ENCODE data around the gene DGLUCY. TPM values are rescaled to one million over a fixed set of nuclear protein-coding genes. Genes with fewer than 3 reads are reported as not detected.

DGLUCY gene
- total and polyA plus RNA-seq, 2 of the 8 experiments (the other 6 are each of a cell fraction or from before 2014, with no cell fraction given) = 24.9 to 31.8 TPM

DNA sequence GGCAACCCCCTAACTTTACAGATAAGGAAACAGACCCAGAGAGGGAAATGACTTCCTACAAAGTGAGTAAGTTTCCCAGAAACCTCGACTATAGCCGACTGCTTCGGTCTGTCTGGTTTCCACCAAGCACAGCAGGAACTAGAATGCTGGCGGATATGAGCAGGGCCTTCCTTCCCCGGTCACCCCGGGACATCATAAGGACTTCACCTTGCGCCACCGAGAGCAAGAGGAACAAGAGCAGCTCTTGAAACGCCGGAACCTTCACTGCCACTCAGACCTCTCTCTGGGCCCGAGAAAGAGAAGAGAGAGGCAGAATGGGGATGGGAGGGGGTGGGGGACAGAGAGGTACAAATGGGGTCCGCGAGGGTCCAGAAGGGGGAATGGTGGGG is 160.0 kb downstream of the DGLUCY start:
- Histone ChIP-seq H3K27me3 (replicated peaks in 1 of 4; ENCODE audit: control insufficient read depth in 3 of 4, extremely low read depth in 1 of 4, insufficient read depth in 3 of 4, low read length in 3 of 4) (no peaks in the 10 kb centered on the region), H3K14ac (ENCODE audit: insufficient read length) (no peak overlapping the region), H3K4ac (replicated peaks; ENCODE audit: insufficient read length, low read depth, low read length) (no peak overlapping the region), H3K23me2 (ENCODE audit: low read depth, low read length) (no peaks in the 10 kb centered on the region), H2BK5ac (ENCODE audit: low read depth, low read length) (no peak overlapping the region; the same call in 1 of the 2 replicates), H2BK20ac (ENCODE audit: low read length) (no peak overlapping the region), H3K27ac (ENCODE audit: low read depth, low read length) (no peak overlapping the region), H3K79me2 (ENCODE audit: control insufficient read depth in 1 of 2, insufficient read depth in 2 of 2, low read length in 2 of 2) (no peaks in the 10 kb centered on the region), H3K36me3 (ENCODE audit: control insufficient read depth in 2 of 4, insufficient read depth in 4 of 4, low read length in 3 of 4) (peaks cover 5 to 44% (median 28%) of the 10 kb centered on the region in 4 experiments; a peak in 7 of 8 replicates), H3K56ac (replicated peaks; ENCODE audit: insufficient read length, low read depth, low read length) (no peak overlapping the region), H3K4me1 (replicated peaks in 1 of 4; ENCODE audit: control insufficient read depth in 3 of 4, insufficient read depth in 4 of 4, low read length in 3 of 4) (no peaks in the 10 kb centered on the region), H2BK15ac (ENCODE audit: low read length) (no peak overlapping the region), H4K20me1 (replicated peaks in 1 of 2; ENCODE audit: control insufficient read depth in 1 of 2, insufficient read depth in 2 of 2, low read length in 2 of 2) (peaks cover 2 to 4% of the 10 kb centered on the region in 2 experiments), H2BK12ac (ENCODE audit: low read depth, low read length) (no peak overlapping the region), H3K9ac (replicated peaks in 1 of 4; ENCODE audit: extremely low read depth in 1 of 4, low read depth in 3 of 4, low read length in 3 of 4) (no peak overlapping the region), H2BK120ac (replicated peaks; ENCODE audit: low read depth, low read length) (no peak overlapping the region), H3K4me2 (ENCODE audit: insufficient read depth in 1 of 2, low read depth in 2 of 2, low read length in 2 of 2) (no peak overlapping the region), H3K18ac (ENCODE audit: extremely low read depth, low read length) (no peak overlapping the region), H4K91ac (replicated peaks; ENCODE audit: insufficient read length, low read length) (no peak overlapping the region), H4K5ac (ENCODE audit: insufficient read length, low read depth, low read length) (no peak overlapping the region), H3K23ac (ENCODE audit: insufficient read length) (no peak overlapping the region), H2AK5ac (ENCODE audit: low read depth, low read length) (no peak overlapping the region), H4K8ac (ENCODE audit: extremely low read depth, insufficient read depth, low read length) (no peak overlapping the region), H3K79me1 (ENCODE audit: low read depth, low read length) (no peaks in the 10 kb centered on the region), H2AFZ (ENCODE audit: low read length) (no peak overlapping the region), H3K9me3 (ENCODE audit: insufficient read depth in 2 of 2, low read depth in 1 of 2, low read length in 1 of 2) (no peaks in the 10 kb centered on the region), H3K4me3 (ENCODE audit: extremely low read depth in 1 of 4, insufficient read depth in 2 of 4, low read depth in 3 of 4, low read length in 4 of 4) (no peak overlapping the region)
- ChIA-PET POLR2A (ENCODE audit: partially characterized antibody) (interaction anchor here (0.7 kb wide), 1 partner anchor 20 kb away, joined by 3 read pairs; no protein-coding TSS in a partner anchor), CTCF (ENCODE audit: partially characterized antibody) (interaction anchor here (1.1 to 7.3 kb wide), 3 partner anchors 13 to 98 kb away, joined by 3 to 57 read pairs (median 10); no protein-coding TSS in a partner anchor)
- 98% methylated on average over 10 of the region's 13 CpGs; no CpG with 5 or more reads in 1 of the 2 experiments for WGBS, 2 experiments (ENCODE audit: extremely low coverage in 1 of 2, insufficient coverage in 1 of 2, insufficient read length in 1 of 2, insufficient replicate concordance in 2 of 2, low coverage in 1 of 2, low lambda C conversion rate in 2 of 2, missing lambda C conversion rate in 1 of 2)
- no peak for FAIRE-seq
- no peak for DNase-seq (ENCODE audit: low read depth in 1 of 2, low spot score in 2 of 2)
- TF ChIP-seq FOSL1 (IDR thresholded peaks at IDR 0.05; ENCODE audit: insufficient read depth, low read depth, low read length) = no peak
- TF ChIP-seq YY1 (IDR thresholded peaks at IDR 0.05; ENCODE audit: low read depth, low read length) = no peak
- TF ChIP-seq BCL11A (IDR thresholded peaks at IDR 0.05; ENCODE audit: low read depth in 2 of 2, low read length in 2 of 2) = no peak
- no peak for TF ChIP-seq RBBP5 (IDR thresholded peaks at IDR 0.05; ENCODE audit: borderline replicate concordance, low read depth, low read length)
- TF ChIP-seq PHF8 (conservative IDR thresholded peaks at IDR 0.05; ENCODE audit: low read depth, low read length) = no peak
- TF ChIP-seq TCF12 (IDR thresholded peaks at IDR 0.05; ENCODE audit: low read depth, low read length) = no peak
